ENCODE results near the gene CRCP.

DNA sequence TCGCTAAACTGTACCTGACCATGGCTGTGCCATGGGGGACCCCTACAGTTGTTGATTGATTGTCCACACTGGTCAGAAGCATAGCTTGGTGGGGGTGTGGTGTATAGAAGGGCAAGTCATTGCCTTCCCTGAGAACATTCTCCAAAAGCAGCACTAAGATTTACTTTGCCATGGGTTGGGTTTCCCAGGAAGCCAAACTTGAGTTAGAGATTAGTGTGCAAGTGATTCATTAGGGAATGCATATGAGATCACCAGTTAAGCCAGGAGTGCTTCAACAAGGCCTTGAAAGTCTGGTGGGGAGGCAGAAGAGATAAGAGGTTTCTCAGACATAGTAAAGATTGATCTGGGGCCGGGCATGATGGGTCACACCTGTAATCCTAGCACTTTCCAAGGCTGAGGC, 69.1 kb downstream of the CRCP start:
- TF ChIP-seq POLR2AphosphoS5 (IDR thresholded peaks at IDR 0.05): no peak
- TF ChIP-seq POLR2A (IDR thresholded peaks at IDR 0.05; ENCODE audit: low read depth): no peak
- TF ChIP-seq, protein P1, sequence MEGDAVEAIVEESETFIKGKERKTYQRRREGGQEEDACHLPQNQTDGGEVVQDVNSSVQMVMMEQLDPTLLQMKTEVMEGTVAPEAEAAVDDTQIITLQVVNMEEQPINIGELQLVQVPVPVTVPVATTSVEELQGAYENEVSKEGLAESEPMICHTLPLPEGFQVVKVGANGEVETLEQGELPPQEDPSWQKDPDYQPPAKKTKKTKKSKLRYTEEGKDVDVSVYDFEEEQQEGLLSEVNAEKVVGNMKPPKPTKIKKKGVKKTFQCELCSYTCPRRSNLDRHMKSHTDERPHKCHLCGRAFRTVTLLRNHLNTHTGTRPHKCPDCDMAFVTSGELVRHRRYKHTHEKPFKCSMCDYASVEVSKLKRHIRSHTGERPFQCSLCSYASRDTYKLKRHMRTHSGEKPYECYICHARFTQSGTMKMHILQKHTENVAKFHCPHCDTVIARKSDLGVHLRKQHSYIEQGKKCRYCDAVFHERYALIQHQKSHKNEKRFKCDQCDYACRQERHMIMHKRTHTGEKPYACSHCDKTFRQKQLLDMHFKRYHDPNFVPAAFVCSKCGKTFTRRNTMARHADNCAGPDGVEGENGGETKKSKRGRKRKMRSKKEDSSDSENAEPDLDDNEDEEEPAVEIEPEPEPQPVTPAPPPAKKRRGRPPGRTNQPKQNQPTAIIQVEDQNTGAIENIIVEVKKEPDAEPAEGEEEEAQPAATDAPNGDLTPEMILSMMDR (IDR thresholded peaks at IDR 0.05): no peak
